ENCODE measurements around the gene NXPE4.

- TF ChIP-seq CTCF (IDR thresholded peaks at IDR 0.05) (no peak), POLR2A (IDR thresholded peaks at IDR 0.05) (no peak)
Observed at GRCh38 chr11:114551060-114551459, 44.5 kb downstream of the NXPE4 start.
